HL-60 (cell line): ENCODE results near the gene TSPAN13.

Source experiments
- CTCF ChIP-seq: IDR thresholded peaks from one replicate; pipeline ENCODE4 v1.5.1; 2011; ENCODE audit warnings: low read length, control low read depth, inconsistent platforms; ENCODE audit not compliant: insufficient read depth
- POLR2AphosphoS5 ChIP-seq: IDR thresholded peaks from 2 replicates; pipeline ENCODE4 v1.6.1; 2012; ENCODE audit warnings: low read depth
- REST ChIP-seq: IDR thresholded peaks from 2 replicates; pipeline ENCODE4 v1.6.1; 2012; ENCODE audit warnings: low read depth; ENCODE audit not compliant: insufficient replicate concordance

- TF ChIP-seq CTCF, result no peak
- TF ChIP-seq REST, result no peak
- TF ChIP-seq POLR2AphosphoS5, result no peak
Measured at GRCh38 chr7:16813232-16813616, 59.7 kb downstream of the TSPAN13 start.
